H1 (cell line): Measurements from ENCODE around the gene CPSF4L. TPM values are rescaled to one million over a fixed set of nuclear protein-coding genes. Genes with fewer than 3 reads are reported as not detected.

ENCODE experiments used
- CTCF ChIA-PET: fragments of 300-600 bp; sonication (Branson Sonifier 250); formaldehyde crosslinking; loops from one replicate; lab custom pipeline; 2021; ENCODE audit not compliant: partially characterized antibody; lab: Charles Lee
- POLR2A ChIA-PET: fragments of 300-600 bp; sonication (Branson Sonifier 250); formaldehyde crosslinking; loops from one replicate; lab custom pipeline; 2021; ENCODE audit warnings: inconsistent platforms; ENCODE audit not compliant: partially characterized antibody; lab: Charles Lee
- DNase-seq, 2 experiments: peaks; one replicate each; pipeline versions ENCODE4 v3.0.0 to v3.0.0-alpha.2; 2010 to 2022; ENCODE audit warnings: low spot score in 2 of 2, low read depth in 1 of 2, mixed read lengths in 1 of 2
- FAIRE-seq: peaks from 2 replicates; lab custom pipeline; 2011; peaks lifted over from hg19 to GRCh38; lab: Jason Lieb, UNC
- H2AFZ ChIP-seq: 2 replicates; pipeline ENCODE4 v1.8.1; 2012; ENCODE audit warnings: low read length, inconsistent platforms
- H2AK5ac ChIP-seq: 2 replicates; pipeline ENCODE4 v1.6.1; 2013; ENCODE audit warnings: low read depth, low read length
- H2BK120ac ChIP-seq: replicated peaks from 2 replicates; pipeline ENCODE3; 2013; ENCODE audit warnings: low read depth, low read length, inconsistent platforms
- H2BK12ac ChIP-seq: 2 replicates; pipeline ENCODE4 v1.6.1; 2013; ENCODE audit warnings: low read depth, low read length
- H2BK15ac ChIP-seq: 2 replicates; pipeline ENCODE4 v1.6.1; 2013; ENCODE audit warnings: low read length
- H2BK20ac ChIP-seq: 2 replicates; pipeline ENCODE4 v1.6.1; 2013; ENCODE audit warnings: low read length
- H2BK5ac ChIP-seq: 2 replicates; pipeline ENCODE4 v1.6.1; 2013; ENCODE audit warnings: low read depth, low read length
- H3K14ac ChIP-seq: 2 replicates; pipeline ENCODE4 v1.6.1; 2013; ENCODE audit warnings: inconsistent platforms; ENCODE audit not compliant: insufficient read length
- H3K18ac ChIP-seq: 2 replicates; pipeline ENCODE4 v1.6.1; 2013; ENCODE audit warnings: low read length; ENCODE audit errors: extremely low read depth
- H3K23ac ChIP-seq: 2 replicates; pipeline ENCODE4 v1.6.1; 2013; ENCODE audit warnings: inconsistent platforms; ENCODE audit not compliant: insufficient read length
- H3K23me2 ChIP-seq: 2 replicates; pipeline ENCODE4 v1.6.1; 2013; ENCODE audit warnings: low read depth, low read length
- H3K27ac ChIP-seq: 2 replicates; pipeline ENCODE4 v1.6.1; 2011; ENCODE audit warnings: low read depth, low read length, inconsistent platforms
- H3K27me3 ChIP-seq, 4 experiments: replicated peaks in 1 of 4; 1 replicate in 1 of 4; 2 replicates in 3 of 4; pipeline versions ENCODE4 v1.6.1 to v1.8.1; 2011 to 2013; ENCODE audit warnings: low read length in 3 of 4, mild to moderate bottlenecking in 3 of 4, inconsistent platforms in 2 of 4, mixed read lengths in 2 of 4, moderate library complexity in 1 of 4; ENCODE audit not compliant: control insufficient read depth in 3 of 4, insufficient read depth in 3 of 4; ENCODE audit errors: extremely low read depth in 1 of 4
- H3K36me3 ChIP-seq, 4 experiments: 2 replicates each; pipeline versions ENCODE4 v1.6.1 to v1.8.1; 2011 to 2013; ENCODE audit warnings: mild to moderate bottlenecking in 4 of 4, low read length in 3 of 4, moderate library complexity in 2 of 4, control low read depth in 1 of 4, inconsistent platforms in 1 of 4; ENCODE audit not compliant: insufficient read depth in 4 of 4, control insufficient read depth in 2 of 4
- H3K4ac ChIP-seq: replicated peaks from 2 replicates; pipeline ENCODE3; 2013; ENCODE audit warnings: low read length, low read depth, mixed read lengths, inconsistent platforms; ENCODE audit not compliant: insufficient read length
- H3K4me1 ChIP-seq, 4 experiments: replicated peaks in 1 of 4; 1 replicate in 1 of 4; 2 replicates in 3 of 4; pipeline versions ENCODE4 v1.6.1 to v1.8.1; 2011 to 2013; ENCODE audit warnings: low read length in 3 of 4, inconsistent platforms in 2 of 4, mixed read lengths in 1 of 4; ENCODE audit not compliant: insufficient read depth in 4 of 4, control insufficient read depth in 3 of 4
- H3K4me2 ChIP-seq, 2 experiments: 2 replicates each; pipeline versions ENCODE4 v1.6.1 to v1.8.1; 2011 to 2013; ENCODE audit warnings: low read depth in 2 of 2, low read length in 2 of 2, control low read depth in 1 of 2, inconsistent platforms in 1 of 2, mild to moderate bottlenecking in 1 of 2; ENCODE audit not compliant: insufficient read depth in 1 of 2
- H3K4me3 ChIP-seq, 4 experiments: fragments of 200-600, 300-600 bp in 1 of 4; sonication (generic), shearing (Covaris generic), sonication (Bioruptor Twin) in 1 of 4; 2 replicates each; pipeline versions ENCODE4 v1.5.1 to v1.8.1; 2011 to 2016; ENCODE audit warnings: low read length in 4 of 4, low read depth in 3 of 4, control low read depth in 2 of 4, inconsistent platforms in 2 of 4, mild to moderate bottlenecking in 2 of 4, mixed read lengths in 1 of 4, moderate library complexity in 1 of 4; ENCODE audit not compliant: insufficient read depth in 2 of 4; ENCODE audit errors: extremely low read depth in 1 of 4
- H3K56ac ChIP-seq: replicated peaks from 2 replicates; pipeline ENCODE3; 2013; ENCODE audit warnings: low read depth, mild to moderate bottlenecking, mixed read lengths, low read length, inconsistent platforms; ENCODE audit not compliant: insufficient read length
- H3K79me1 ChIP-seq: 2 replicates; pipeline ENCODE4 v1.6.1; 2013; ENCODE audit warnings: low read depth, low read length, control low read depth
- H3K79me2 ChIP-seq, 2 experiments: 2 replicates each; pipeline versions ENCODE4 v1.6.1 to v1.8.1; 2012 to 2013; ENCODE audit warnings: low read length in 2 of 2, mild to moderate bottlenecking in 2 of 2, inconsistent platforms in 1 of 2; ENCODE audit not compliant: insufficient read depth in 2 of 2, control insufficient read depth in 1 of 2
- H3K9ac ChIP-seq, 4 experiments: replicated peaks in 1 of 4; 1 replicate in 1 of 4; 2 replicates in 3 of 4; pipeline versions ENCODE4 v1.6.1 to v1.8.1; 2011 to 2013; ENCODE audit warnings: low read depth in 3 of 4, low read length in 3 of 4, control low read depth in 2 of 4, mild to moderate bottlenecking in 2 of 4, moderate library complexity in 2 of 4, inconsistent platforms in 1 of 4; ENCODE audit errors: extremely low read depth in 1 of 4
- H3K9me3 ChIP-seq, 2 experiments: 2 replicates each; pipeline versions ENCODE4 v1.6.1 to v1.8.1; 2012 to 2013; ENCODE audit warnings: mild to moderate bottlenecking in 2 of 2, moderate library complexity in 2 of 2, control low read depth in 1 of 2, inconsistent platforms in 1 of 2, low read depth in 1 of 2, low read length in 1 of 2, mixed read lengths in 1 of 2; ENCODE audit not compliant: insufficient read depth in 2 of 2
- H4K20me1 ChIP-seq, 2 experiments: replicated peaks in 1 of 2; 2 replicates each; pipeline versions ENCODE3 to v1.8.1; 2011 to 2013; ENCODE audit warnings: inconsistent platforms in 2 of 2, low read length in 2 of 2, mild to moderate bottlenecking in 1 of 2; ENCODE audit not compliant: insufficient read depth in 2 of 2, control insufficient read depth in 1 of 2
- H4K5ac ChIP-seq: 2 replicates; pipeline ENCODE4 v1.6.1; 2013; ENCODE audit warnings: low read length, low read depth, mixed read lengths, inconsistent platforms; ENCODE audit not compliant: insufficient read length
- H4K8ac ChIP-seq: 2 replicates; pipeline ENCODE4 v1.8.0; 2013; ENCODE audit warnings: mild to moderate bottlenecking, moderate library complexity, low read length, inconsistent platforms; ENCODE audit not compliant: insufficient read depth; ENCODE audit errors: extremely low read depth
- H4K91ac ChIP-seq: replicated peaks from 2 replicates; pipeline ENCODE3; 2013; ENCODE audit warnings: low read length, mixed read lengths, inconsistent platforms; ENCODE audit not compliant: insufficient read length
- BACH1 ChIP-seq: IDR thresholded peaks from 2 replicates; pipeline ENCODE4 v1.6.1; 2012; ENCODE audit warnings: low read length, improper control_type of control experiment
- BCL11A ChIP-seq, 2 experiments: IDR thresholded peaks; one replicate each; pipeline ENCODE4 v1.6.1; 2011; ENCODE audit warnings: low read depth in 2 of 2, low read length in 2 of 2, mild to moderate bottlenecking in 2 of 2
- CTBP2 ChIP-seq: IDR thresholded peaks from 2 replicates; pipeline ENCODE4 v1.7.0; 2011; ENCODE audit warnings: borderline replicate concordance, mild to moderate bottlenecking, moderate library complexity, mixed read lengths, low read length; ENCODE audit not compliant: insufficient read depth, insufficient read length
- PHF8 ChIP-seq: fragments of 200-600 bp; sonication (generic); conservative IDR thresholded peaks from 2 replicates; pipeline ENCODE4 v1.7.1; 2012; ENCODE audit warnings: low read depth, mild to moderate bottlenecking, inconsistent platforms, low read length, moderate library complexity
- POU5F1 ChIP-seq: IDR thresholded peaks from 2 replicates; pipeline ENCODE4 v1.6.1; 2011; ENCODE audit warnings: low read depth, mild to moderate bottlenecking, low read length, moderate library complexity
- WGBS, 2 experiments: shearing (Covaris generic) in 1 of 2; methylation state at CpG; one replicate each; pipeline versions ENCODE4 v1.1.6 to v1.1.7; 2013 to 2015; ENCODE audit warnings: low lambda C conversion rate in 2 of 2, mixed read lengths in 2 of 2, inconsistent platforms in 1 of 2, low coverage in 1 of 2, missing lambda C conversion rate in 1 of 2; ENCODE audit not compliant: insufficient replicate concordance in 2 of 2, insufficient coverage in 1 of 2, insufficient read length in 1 of 2; ENCODE audit errors: extremely low coverage in 1 of 2, missing lambda C conversion rate in 1 of 2; 5-methylcytosine and 5-hydroxymethylcytosine counted together
- polyA plus RNA-seq, 7 experiments: library from polyadenylated mRNA; depleted of rRNA in 3 of 7; stranded (reverse) in 5 of 7; unstranded in 2 of 7; fragments of >200 nt in 5 of 7; fragments of 200-250 nt in 2 of 7; gene quantifications; 1 replicate in 5 of 7; 2 replicates in 1 of 7; 4 replicates in 1 of 7; pipeline versions ENCODE4 v1.2.1 to v1.2.3, GENCODE V29; 2011 to 2013; ENCODE audit warnings: missing spikeins in 2 of 7, mixed read lengths in 2 of 7
- total RNA-seq: library from RNA; stranded (reverse); fragmentation: NEBNext Ultra II Directional; extraction: Animal tissue kit (Norgen Biotek cat#: 25700); gene quantifications from 2 replicates; pipeline ENCODE4 v1.2.1, GENCODE V29; 2021

CPSF4L gene
- total and polyA plus RNA-seq, 2 of the 8 experiments (the other 6 are each of a cell fraction or from before 2014, with no cell fraction given): not detected

- FAIRE-seq: no peak
- H4K20me1 ChIP-seq: peaks cover 0 to 9% of the 10 kb centered on the region in 2 experiments
- WGBS, 2 experiments: 94% methylated on average over 8 of the region's 8 CpGs; no CpG with 5 or more reads in 1 of the 2 experiments
Observed at GRCh38 chr17:73203135-73203787, 58.4 kb downstream of the CPSF4L start.

More at GRCh38 chr17:73203135-73203787, 58.4 kb downstream of the CPSF4L start:
- no peaks in the 10 kb centered on the region for H3K9me3 ChIP-seq
- no peak overlapping the region for H3K4ac ChIP-seq
- no peak overlapping the region for H2BK5ac ChIP-seq
- H4K8ac ChIP-seq: no peak overlapping the region
- H3K4me1 ChIP-seq: no peaks in the 10 kb centered on the region
- H2BK12ac ChIP-seq: no peak overlapping the region
- H3K36me3 ChIP-seq: peaks cover 31 to 88% (median 67%) of the 10 kb centered on the region in 4 experiments
- H3K23ac ChIP-seq: no peak overlapping the region
- no peaks in the 10 kb centered on the region for H3K27me3 ChIP-seq
- H3K23me2 ChIP-seq: no peaks in the 10 kb centered on the region
- H2BK15ac ChIP-seq: no peak overlapping the region
- no peak overlapping the region for H2AFZ ChIP-seq
- no peak overlapping the region for H3K4me3 ChIP-seq
- POLR2A ChIA-PET: interaction anchor here (1.0 to 2.1 kb wide), 3 partner anchors 9 to 29 kb away, joined by 4 to 8 read pairs (median 4); a partner anchor contains a TSS
- no peak overlapping the region for H3K18ac ChIP-seq
- H2BK120ac ChIP-seq: no peak overlapping the region
- H4K91ac ChIP-seq: no peak overlapping the region
- H3K27ac ChIP-seq: no peak overlapping the region
- CTCF ChIA-PET: interaction anchor here (0.6 to 2.3 kb wide), 5 partner anchors 7 to 46 kb away, joined by 3 to 9 read pairs (median 3); no protein-coding TSS in a partner anchor
- H3K79me1 ChIP-seq: peaks cover 2% of the 10 kb centered on the region; the same call in 1 of the 2 replicates
- no peak overlapping the region for H2AK5ac ChIP-seq
- no peak overlapping the region for H3K9ac ChIP-seq
- H3K14ac ChIP-seq: no peak overlapping the region
- no peak overlapping the region for H4K5ac ChIP-seq
- TF ChIP-seq BACH1: no peak
- TF ChIP-seq CTBP2: no peak
- TF ChIP-seq POU5F1: no peak
- no peak for TF ChIP-seq PHF8
- TF ChIP-seq BCL11A (IDR thresholded peaks at IDR 0.05; ENCODE audit: low read depth in 2 of 2, low read length in 2 of 2): no peak
- TF ChIP-seq, all 59 proteins: peak for 0
- no peak for DNase-seq
- Histone ChIP-seq H3K4me2 (no peak overlapping the region), H2BK20ac (no peak overlapping the region), H3K79me2 (no peaks in the 10 kb centered on the region), H3K56ac (no peak overlapping the region)
